Breast epithelium (tissue), 3 donors: ENCODE results near the gene M1AP.

Source experiments
- CTCF ChIP-seq, 3 donors: fragments of 450-650 bp; IDR thresholded peaks; one replicate each; pipeline ENCODE4 v1.5.1; 2016 to 2017; ENCODE audit warnings: antibody characterized with exemption in 3 of 3, mild to moderate bottlenecking in 3 of 3, moderate library complexity in 3 of 3
- POLR2AphosphoS5 ChIP-seq, 3 donors: sonication (generic); formaldehyde crosslinking; IDR thresholded peaks; one replicate each; pipeline ENCODE4 v1.6.1; 2017; ENCODE audit warnings: antibody characterized with exemption in 3 of 3

DNA sequence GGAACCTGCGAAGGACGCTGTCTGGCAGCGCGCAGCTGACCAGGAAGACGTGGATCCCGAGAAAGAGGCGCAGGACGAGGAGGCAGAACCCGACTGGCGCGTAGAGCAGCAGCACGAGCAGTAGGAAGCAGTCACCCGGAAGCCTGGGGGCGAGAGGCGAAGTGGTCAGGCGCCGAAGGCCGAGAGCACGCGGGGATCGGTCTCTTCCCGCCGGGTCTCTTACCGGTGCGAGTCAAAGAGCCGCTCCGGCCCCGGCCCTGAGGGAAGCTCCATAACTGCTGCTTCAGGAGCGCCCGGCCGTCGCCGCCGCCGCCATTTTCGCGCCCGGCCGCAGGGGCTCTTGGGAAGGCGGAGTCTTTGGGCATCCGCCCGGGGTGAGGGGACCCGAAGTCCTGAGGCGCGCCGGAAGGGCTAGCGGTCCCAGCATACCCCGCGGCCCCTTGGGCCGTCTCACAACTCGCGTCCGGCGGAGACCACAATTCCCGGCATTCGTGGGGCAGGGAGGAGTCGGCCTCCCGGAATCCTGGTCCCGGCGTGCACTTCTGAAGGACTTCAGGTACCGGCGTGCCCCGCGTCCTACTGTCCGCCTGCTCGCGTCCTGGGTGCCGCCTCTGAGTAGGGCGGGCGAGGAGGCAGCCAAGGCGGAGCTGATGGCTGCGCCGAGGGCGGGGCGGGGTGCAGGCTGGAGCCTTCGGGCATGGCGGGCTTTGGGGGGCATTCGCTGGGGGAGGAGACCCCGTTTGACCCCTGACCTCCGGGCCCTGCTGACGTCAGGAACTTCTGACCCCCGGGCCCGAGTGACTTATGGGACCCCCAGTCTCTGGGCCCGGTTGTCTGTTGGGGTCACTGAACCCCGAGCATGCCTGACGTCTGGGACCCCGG lies 118.5 kb downstream of the M1AP start, which contains the start of the genes AUP1 and HTRA2:
- no peak for TF ChIP-seq CTCF (IDR thresholded peaks at IDR 0.05)
- TF ChIP-seq POLR2AphosphoS5 (IDR thresholded peaks at IDR 0.05): peak; percentile 86 to 94 (median 88)
